Coronary artery (tissue), 2 donors: Measurements from ENCODE around the gene MON2.
"Not testable (repeated sequence)": the region's sequence is repeated elsewhere in the genome, so short reads cannot be mapped to it uniquely, and the experiment has no call there.

Source experiments
- DNase-seq: peaks from one replicate; pipeline ENCODE4 v3.0.0-alpha.2; 2017; ENCODE audit warnings: low spot score
- H3K27ac ChIP-seq, 2 donors: fragments of 200-600 bp; sonication (generic); one replicate each; pipeline ENCODE4 v1.5.1; 2016 to 2019
- H3K4me3 ChIP-seq: fragments of 200-600 bp; sonication (generic); 2 replicates; pipeline ENCODE4 v1.5.1; 2016; ENCODE audit warnings: mild to moderate bottlenecking, moderate library complexity
- TF ChIP-seq, protein P1 (sequence below): fragments of 200-600 bp; sonication (generic); IDR thresholded peaks from one replicate; pipeline ENCODE4 v1.5.1; 2019; ENCODE audit warnings: antibody characterized with exemption

The MON2 gene

DNA sequence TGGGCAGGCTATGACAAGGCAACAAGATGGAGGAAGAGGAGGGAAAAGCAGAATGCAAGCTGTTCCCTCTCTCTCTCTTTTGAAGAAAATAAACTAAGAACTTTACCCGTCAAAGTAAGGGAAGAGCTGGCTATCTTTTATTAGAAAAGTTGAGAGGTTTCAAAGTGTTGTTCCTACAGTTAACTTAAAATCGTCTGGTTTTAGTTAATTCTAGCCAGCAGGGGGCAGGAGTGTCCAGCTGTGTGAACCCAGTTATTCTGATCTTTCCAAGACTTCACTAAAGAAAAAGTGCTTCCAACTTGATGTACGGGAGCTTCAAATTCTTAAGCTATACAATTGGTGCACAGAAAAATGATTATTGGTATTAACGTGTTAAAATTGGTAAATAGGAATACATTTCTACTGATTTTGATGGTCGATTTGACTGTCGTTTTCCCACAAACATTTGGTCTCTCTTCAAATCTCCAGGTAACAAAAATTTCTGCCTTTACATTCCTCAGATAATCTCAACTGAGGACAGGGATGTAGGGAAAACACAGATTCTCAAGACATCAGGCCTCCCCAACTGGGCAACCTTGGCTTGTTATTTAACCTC, 28.4 kb upstream of the MON2 start:
- no peak for DNase-seq
- TF ChIP-seq, protein P1, sequence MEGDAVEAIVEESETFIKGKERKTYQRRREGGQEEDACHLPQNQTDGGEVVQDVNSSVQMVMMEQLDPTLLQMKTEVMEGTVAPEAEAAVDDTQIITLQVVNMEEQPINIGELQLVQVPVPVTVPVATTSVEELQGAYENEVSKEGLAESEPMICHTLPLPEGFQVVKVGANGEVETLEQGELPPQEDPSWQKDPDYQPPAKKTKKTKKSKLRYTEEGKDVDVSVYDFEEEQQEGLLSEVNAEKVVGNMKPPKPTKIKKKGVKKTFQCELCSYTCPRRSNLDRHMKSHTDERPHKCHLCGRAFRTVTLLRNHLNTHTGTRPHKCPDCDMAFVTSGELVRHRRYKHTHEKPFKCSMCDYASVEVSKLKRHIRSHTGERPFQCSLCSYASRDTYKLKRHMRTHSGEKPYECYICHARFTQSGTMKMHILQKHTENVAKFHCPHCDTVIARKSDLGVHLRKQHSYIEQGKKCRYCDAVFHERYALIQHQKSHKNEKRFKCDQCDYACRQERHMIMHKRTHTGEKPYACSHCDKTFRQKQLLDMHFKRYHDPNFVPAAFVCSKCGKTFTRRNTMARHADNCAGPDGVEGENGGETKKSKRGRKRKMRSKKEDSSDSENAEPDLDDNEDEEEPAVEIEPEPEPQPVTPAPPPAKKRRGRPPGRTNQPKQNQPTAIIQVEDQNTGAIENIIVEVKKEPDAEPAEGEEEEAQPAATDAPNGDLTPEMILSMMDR: peak; percentile 46
- Histone ChIP-seq H3K4me3 (no peak overlapping the region), H3K27ac (no peak overlapping the region)

DNA sequence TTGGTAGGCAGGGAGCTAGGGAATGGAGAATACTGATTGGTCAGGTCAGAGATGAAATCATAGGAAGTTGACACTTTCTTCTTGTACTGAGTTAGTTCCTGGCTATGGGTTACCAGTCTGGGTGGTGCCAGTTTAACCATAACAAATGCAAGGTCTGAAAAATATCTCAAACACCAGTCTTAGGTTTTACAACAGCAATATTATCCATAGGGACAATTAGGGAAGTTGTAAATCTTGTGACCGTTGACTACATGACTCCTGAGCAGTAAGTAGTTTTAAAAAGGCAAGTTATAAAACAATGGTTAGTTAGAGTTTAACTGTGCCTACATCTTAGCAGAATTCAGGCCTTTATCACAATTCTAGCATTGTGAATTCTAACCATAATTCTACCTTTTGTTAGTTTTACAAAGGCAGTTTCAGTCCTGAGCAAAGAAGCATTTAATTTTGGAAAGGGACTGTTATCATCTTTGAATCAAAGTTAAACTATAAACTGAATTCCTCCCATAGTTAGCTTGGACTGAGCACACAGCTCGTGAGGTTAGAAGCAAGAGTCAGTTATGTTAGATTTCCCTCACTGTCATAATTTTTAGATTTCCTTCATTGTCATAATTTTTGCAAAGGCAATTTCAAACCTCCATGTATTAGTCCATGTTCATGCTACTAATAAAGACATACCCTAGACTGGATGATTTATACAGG, 19.7 kb upstream of the MON2 start:
- TF ChIP-seq, protein P1: no peak
- H3K4me3 ChIP-seq: no peak overlapping the region
- no peak for DNase-seq
- no peak overlapping the region for H3K27ac ChIP-seq

DNA sequence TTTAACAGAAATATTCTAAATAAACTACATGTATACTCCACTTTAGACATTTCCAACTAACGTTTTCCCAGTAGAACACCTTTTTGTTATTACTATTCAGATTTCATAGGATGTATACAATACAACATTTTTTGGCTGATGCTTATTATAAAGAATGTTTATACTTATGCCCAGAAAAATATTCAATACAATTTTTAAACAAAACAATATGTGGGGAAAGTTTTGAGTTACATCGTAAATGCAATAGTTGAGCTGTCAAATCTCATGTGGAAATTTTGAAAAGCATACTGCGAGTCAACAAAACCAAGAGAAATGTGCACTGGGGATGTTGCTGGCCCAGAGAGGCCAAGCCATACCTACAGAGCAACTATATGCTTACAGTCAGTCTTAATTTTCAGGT, 18.2 kb upstream of the MON2 start:
- TF ChIP-seq, protein P1: no peak
- H3K4me3 ChIP-seq: no peak overlapping the region
- DNase-seq: no peak
- no peak overlapping the region for H3K27ac ChIP-seq

DNA sequence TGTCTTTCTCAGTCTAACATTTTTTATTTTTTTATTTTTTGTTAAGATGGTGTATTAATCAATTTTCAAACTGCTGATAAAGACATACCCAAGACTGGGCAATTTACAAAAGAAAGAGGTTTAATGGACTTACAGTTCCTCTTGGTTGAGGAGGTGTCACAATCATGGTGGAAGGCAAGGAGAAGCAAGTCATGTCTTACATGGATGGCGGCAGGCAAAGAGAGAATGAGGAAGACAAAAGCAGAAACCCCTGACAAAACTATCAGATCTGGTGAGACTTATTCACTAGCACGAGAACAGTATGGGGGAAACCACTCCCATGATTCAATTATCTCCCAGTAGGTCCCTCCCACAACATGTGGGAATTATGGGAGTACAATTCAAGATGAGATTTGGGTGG, 11.2 kb upstream of the MON2 start:
- H3K27ac ChIP-seq, H3K4me3 ChIP-seq, DNase-seq: not testable (repeated sequence)

DNA sequence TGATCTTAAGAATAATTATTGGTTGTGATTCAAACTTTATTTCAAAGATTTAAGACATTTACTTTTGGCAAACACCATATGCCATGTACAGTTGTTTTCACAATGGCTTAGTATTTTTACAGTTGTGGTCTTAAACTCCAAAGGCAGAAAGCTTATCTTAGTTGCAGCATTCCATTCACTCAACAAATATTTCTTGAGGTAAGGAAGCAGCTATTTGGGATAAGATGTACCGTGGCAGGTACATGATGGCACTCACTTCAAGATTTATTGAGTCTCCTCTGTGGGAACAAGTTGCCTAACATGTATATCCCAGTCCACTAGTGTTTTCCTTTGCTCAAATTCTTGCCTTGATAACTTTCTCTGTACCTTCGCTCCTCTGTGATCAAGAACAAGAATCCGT, 8.0 kb upstream of the MON2 start:
- Histone ChIP-seq H3K4me3 (no peak overlapping the region), H3K27ac (no peak overlapping the region)
- TF ChIP-seq, protein P1: no peak
- DNase-seq: no peak

DNA sequence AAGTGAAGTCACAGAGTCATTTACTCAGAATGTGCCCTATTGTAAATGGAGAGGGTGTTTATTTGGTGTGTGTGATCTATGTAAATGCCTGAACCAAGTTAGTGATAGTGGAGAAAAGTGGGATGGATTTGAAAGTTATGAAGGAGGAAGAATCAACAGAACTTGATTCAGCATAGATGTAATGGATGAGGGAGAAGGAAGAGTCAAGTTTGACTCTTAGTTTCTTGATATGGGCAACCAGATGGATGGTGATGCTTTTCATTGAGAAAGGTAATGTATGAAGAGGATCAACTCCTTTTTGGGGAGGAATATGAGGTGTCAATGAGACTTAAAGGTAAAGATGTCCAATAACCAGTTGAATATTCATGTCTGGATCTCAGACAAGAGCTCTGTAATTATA, 6.7 kb upstream of the MON2 start:
- no peak overlapping the region for H3K27ac ChIP-seq
- no peak overlapping the region for H3K4me3 ChIP-seq
- DNase-seq: no peak
- TF ChIP-seq, protein P1: no peak

DNA sequence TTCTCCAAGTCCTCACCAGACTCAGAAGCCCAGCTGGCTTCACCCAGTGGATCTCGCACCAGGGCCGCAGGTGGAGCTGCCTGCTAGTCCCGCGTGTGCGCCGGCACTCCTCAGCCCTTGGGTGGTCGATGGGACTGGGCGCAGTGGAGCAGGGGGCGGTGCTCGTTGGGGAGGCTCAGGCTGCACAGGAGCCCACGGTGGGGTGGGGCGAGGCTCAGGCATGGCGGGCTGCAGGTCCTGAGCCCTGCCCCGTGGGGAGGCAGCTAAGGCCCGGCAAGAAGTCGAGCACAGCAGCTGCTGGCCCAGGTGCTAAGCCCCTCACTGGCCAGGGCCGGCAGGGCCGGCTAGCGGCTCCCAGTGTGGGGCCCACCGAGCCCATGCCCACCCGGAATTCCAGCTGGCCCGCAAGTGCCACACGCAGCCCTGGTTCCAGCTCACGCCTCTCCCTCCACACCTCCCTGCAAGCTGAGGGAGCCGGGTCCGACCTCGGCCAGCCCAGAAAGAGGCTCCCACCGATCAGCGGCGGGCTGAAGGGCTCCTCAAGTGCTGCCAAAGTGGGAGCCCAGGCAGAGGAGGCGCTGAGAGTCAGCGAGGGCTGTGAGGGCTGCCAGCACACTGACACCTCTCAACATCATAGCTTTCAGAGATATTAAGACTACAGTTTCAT, 5.3 kb upstream of the MON2 start:
- not testable (repeated sequence) for DNase-seq, H3K4me3 ChIP-seq, H3K27ac ChIP-seq

DNA sequence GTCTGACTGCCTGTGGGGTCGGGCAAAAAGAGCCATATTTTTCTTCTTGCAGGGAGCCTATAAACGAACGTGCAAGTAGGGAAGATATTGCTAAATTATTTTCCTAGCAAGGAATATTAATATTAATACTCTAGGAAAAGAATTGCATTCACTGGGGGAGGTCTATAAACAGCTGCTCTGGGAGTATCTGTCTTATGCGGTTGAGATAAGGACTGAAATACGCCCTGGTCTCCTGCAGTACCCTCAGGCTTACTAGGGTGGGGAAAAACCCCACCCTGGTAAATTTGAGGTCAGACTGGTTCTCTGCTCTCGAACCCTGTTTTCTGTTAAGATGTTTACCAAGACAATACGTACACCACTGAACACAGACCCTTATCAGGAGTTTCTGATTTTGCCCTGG, 3.4 kb upstream of the MON2 start:
- not testable (repeated sequence) for H3K27ac ChIP-seq, H3K4me3 ChIP-seq, DNase-seq
